GM19467 (cell line): ENCODE results near the gene FJX1.

Experiments
- ATAC-seq: cut with Tn5 transposase; IDR thresholded peaks from one replicate; pipeline ENCODE4 v1.9.1; 2021; ENCODE audit warnings: mild to moderate bottlenecking, moderate library complexity; ENCODE audit not compliant: unreplicated experiment

Gene FJX1

DNA sequence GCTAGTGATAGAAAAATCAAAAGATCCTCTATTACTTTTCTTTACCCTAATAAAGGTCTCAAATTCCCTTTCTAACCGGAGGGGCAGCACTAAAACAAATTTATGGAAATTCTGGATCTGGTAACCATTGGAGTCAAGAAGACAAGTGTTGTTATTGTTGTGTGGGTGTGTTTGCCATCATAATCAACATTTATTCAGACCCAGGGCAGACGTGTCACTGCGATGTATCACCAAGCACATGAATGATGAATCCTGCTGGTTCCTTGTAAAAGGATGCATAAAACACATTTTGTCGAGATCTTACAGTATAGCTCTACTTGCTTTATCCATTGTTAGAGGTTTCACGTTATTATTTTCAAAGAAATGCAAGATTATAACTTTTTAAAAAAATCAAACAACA lies 12.1 kb upstream of the FJX1 start:
- ATAC-seq: no peak

DNA sequence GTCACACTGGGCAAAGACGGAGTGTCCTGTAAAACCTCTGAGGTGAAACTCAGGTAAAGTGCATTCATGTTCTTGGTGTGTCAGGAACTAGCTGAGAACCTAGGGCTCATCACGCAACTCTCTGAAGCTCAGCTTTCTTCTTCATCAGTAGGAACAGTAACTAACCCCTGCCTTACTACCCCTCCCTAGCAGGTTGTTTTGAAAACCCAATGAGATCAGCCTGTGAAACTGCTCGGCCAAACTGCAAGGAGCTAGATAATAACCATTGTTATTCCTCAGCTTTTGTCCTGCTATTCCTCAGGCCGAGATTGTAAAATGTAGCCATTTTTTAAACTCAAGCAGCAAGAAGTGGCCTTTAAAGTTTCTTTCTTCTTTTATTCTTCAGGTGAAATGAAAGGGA lies 9.8 kb upstream of the FJX1 start:
- ATAC-seq: no peak

DNA sequence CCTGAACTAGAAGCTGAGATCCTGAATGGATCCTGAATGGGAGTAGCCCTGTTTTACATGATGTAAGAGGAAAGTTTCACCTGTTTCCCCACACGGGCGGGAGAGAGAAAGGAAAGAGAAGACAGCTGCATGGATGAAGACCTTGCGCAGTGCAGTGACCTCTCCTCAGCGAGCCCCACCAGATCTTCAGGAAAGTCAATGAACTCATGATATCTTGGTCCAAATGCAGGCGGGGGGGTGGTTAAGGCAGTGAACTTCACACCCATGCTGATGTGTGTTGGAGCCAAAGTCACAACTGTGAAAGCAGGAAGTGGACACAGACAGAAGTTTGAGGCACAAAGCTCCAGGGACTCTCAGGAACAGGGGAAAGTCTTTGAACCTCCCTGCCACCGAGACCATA lies 8.6 kb upstream of the FJX1 start:
- ATAC-seq: no peak

DNA sequence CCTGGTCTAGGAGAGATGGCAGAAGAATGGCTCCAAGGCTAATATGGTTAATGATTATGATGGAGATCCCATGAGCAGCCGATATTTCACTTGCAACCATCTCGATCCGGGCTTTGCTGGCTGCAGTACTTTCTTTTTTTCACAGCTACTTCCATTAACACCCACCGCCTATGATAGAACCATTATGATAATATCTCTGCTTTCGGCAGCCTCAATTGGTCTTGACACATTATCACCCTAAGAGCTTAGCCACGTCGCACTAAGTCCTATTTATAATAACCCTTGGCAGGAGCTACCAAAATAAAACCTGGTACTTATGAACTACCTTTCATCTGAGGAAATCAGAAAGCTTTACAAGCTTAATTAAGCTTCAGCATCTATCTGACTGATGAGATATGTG lies 7.6 kb upstream of the FJX1 start:
- ATAC-seq: no peak

DNA sequence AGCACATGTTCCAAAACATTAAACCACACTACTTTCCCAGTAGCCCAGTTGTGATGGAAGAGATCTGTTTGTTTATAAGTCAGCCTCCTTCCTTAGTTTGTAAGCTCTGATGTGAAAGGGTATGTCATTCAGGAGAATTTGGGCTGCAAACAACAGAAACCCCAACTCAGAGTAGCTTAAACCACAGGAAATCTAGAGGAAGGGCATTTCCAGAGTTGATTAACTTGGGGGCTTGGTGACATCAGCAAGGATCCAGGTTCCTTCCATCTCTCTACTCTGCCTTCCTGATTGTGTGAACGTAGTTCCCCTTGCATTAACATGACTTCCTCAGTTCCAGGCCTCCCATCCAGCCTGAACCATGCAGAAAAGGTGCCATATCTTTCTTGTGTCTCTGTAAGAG lies 6.5 kb upstream of the FJX1 start:
- no peak for ATAC-seq

DNA sequence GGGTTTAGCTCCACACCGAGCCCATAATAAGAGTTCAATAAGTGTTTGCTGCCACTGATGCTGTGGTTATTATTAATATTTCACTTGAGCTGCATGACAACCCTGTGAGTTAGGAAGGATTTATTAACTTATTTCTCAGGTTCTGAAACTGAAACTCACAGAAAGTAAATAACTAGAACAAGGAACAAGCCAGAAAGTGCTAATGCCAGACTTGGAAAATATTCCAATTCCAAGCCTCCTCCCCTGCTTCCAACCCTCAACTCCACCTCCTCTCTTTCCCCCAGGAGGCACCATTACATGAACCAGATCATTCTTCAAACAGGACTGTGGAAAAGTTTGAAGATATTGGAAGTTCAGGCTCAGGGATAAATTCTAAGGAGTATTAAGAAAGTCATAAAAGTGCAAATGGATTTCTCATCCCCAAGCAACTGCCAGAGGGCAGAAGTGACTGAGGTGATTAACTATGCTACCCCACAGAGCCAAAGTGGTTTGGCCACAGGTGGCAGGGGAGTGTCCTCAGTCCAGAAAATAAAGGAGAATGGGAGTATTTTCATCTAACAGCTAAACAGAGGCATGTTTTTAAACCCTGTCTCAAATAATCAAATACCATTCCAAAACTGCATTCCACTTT lies 3.2 kb upstream of the FJX1 start:
- ATAC-seq: no peak

DNA sequence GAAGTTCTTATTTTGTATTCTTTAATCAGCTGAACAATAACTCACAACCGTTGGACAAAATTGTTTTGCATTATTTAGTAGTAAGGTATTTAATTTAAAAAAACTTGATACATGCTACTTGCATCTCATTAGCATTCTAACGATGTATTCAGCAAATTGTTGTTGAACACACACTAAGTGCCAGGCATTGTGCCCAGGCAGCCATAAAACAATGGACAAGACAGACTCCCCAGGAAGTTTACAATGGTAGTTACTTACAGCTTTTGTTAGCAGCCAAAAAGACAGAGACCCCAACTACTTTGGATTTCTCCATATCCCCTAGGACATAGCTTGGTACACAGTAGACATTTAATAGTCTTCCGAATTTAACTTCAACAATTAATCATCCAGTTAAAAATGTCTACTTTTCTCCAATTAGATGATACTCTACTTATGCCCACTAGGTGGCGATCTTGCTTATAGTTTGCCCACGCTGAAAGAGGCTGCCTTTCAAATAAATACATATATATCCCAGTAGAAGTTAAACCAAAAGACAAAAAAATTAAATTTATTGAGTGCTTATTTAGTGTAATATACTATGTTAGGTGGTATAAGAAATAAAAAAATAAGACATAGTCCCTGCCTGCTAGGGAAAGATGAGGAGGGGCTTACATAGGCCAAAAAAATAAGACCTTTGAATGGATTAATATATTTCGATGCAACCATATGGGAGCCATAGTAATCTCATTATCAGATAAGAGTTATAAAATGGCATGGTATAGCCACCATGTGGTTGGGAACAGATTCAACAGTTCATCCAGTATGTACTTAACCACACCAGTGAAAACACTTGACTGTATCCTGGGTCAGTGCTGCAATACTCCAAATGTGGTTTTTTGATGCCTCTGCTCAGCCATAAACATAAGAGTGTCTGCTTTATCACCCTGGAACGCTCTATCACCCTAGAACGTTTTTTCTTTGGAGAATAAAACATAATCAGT lies 2.0 kb upstream of the FJX1 start:
- no peak for ATAC-seq

DNA sequence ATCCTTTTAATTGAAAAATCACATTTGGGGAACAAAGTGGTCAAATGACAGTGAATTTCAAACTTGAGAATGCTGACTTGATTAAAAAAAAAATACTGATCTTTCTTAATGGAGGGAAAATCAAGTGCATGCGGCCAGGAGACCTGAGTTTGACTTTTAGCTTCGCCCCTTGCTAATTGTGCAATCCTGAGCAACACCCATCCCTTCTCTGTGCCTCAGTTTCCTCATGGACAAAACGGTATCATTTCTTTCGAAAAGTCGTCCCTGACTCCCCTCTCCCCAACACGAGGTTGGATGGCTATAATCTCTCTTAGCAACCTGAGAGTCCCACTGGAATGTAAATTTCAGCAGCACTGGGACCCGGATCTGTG lies 959 bp upstream of the FJX1 start:
- ATAC-seq: no peak

DNA sequence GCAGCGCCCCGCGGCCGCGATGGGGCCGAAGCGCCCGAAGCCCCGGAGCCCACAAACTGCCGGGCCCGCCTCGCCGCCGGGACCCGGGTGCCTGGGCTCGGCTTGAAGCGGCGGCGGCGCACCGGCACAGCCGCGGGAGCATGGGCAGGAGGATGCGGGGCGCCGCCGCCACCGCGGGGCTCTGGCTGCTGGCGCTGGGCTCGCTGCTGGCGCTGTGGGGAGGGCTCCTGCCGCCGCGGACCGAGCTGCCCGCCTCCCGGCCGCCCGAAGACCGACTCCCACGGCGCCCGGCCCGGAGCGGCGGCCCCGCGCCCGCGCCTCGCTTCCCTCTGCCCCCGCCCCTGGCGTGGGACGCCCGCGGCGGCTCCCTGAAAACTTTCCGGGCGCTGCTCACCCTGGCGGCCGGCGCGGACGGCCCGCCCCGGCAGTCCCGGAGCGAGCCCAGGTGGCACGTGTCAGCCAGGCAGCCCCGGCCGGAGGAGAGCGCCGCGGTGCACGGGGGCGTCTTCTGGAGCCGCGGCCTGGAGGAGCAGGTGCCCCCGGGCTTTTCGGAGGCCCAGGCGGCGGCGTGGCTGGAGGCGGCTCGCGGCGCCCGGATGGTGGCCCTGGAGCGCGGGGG lies 346 bp downstream of the FJX1 start:
- peak; percentile 46 for ATAC-seq

DNA sequence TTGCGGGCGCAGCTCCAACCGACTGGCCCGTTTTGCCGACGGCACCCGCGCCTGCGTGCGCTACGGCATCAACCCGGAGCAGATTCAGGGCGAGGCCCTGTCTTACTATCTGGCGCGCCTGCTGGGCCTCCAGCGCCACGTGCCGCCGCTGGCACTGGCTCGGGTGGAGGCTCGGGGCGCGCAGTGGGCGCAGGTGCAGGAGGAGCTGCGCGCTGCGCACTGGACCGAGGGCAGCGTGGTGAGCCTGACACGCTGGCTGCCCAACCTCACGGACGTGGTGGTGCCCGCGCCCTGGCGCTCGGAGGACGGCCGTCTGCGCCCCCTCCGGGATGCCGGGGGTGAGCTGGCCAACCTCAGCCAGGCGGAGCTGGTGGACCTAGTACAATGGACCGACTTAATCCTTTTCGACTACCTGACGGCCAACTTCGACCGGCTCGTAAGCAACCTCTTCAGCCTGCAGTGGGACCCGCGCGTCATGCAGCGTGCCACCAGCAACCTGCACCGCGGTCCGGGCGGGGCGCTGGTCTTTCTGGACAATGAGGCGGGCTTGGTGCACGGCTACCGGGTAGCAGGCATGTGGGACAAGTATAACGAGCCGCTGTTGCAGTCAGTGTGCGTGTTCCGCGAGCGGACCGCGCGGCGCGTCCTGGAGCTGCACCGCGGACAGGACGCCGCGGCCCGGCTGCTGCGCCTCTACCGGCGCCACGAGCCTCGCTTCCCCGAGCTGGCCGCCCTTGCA lies 1.0 kb downstream of the FJX1 start:
- ATAC-seq: peak; percentile 33

DNA sequence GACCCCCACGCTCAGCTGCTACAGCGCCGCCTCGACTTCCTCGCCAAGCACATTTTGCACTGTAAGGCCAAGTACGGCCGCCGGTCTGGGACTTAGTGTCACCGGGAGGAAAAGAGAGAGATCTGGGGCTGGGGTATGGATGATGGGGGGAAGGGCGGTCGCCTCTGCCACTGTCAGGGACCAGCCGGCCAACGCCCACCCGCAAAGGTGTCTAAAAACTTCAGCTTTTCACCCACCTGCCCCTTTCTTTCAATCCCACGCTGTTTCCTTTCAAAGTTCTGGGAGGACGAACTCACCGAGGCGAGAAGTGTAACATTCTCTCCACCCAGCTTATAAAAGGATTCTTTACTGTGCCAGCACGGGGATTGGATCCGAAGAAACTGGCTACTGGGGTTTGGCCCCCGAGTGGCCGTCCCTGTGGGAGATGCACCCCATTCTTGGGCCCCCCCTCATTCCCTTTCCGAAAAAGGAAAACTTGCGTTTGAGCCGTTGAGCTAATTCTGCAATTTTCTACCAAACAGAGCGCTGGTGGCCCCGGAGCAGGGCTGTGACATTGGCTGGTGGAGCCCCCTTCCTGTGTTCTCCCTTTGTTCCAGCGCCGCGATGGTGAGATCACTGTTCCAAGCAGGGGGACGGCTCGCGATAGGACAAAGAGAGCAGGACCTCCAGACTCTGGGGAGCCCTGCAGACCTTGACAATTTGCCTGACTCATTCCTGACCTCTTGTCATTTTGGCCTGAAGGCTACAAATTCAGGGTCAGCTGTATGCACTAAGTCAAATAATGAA lies 1.8 kb downstream of the FJX1 start:
- no peak for ATAC-seq

DNA sequence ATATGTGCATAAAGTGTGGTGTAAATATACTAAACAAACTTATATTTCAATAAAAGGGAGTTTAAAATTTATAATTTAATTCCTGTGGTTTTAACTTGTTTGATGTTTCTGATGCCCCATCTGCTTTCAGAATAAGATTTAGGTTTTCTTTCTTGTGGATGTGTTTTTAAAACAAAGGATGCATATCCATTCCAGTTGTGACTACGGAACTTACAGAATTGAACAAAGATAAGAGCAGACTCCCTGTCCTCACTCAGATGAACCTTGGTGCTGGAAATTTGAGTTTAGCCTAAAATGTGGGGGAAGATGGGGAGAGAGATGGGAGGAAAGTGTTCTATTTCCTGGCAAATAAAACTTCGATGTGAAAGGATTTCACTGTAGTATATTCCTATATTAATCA lies 2.5 kb downstream of the FJX1 start:
- no peak for ATAC-seq

DNA sequence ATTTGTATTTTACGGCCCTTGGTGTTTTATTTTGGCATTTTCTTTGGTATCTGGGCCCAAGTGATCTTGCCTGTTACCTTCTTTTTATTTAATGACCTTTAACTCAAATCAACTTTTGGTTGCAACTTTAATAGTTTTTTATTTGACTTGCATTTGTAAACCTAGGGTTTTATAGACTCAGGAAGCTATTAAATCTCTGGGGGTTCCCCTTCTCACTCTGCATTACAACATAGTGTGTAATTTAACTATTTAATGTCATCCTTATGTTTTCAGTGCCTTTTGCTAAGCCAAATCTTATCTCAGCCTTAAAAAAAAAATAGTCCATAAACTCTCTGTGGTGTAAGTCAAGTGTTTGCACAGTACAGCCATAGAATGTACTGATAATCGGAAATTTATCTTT lies 3.4 kb downstream of the FJX1 start:
- ATAC-seq: no peak

DNA sequence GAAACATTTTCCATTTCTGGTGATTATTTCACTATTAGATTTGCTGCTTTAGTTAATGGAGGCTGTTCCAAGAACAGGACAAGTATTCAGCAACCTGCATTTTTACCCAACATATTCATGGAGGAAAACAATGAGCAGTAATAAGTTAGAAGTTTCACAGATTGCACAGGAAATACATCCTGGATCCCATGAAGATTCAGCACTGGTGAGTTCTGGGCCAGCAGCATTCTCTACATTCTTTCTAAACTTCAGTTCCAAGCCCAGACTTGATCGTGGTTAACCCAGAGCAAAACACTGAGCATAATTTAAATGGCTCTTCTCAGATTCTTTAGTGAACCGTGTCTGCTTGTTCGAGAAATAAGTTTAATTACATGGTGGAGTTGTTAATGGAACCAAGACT lies 3.8 kb downstream of the FJX1 start:
- no peak for ATAC-seq

DNA sequence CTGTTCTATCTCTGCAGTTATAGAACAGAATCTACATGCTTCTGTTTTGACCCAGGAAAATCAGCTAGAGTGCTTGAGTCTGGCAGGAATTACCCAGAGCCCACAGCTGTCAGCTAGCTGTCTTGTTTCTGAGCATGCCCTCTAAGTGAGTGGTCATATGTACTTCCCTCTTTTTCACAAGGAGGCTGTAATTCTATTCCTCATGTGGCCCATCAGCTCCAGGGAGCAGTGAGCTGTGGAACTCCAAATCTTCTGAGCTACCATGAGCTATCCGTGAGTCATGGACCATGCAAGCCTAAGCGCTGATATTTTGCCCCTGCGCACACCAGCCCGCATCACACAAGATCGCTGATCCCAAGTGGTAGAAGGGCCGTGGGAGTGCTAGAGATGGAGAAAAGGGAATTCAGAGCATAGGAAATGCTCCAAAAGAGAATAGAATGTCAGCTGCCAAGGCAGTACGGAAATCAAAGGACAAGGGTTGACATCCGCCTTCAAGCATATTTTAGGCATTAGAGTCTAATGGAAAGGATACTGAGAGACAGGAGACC lies 5.4 kb downstream of the FJX1 start:
- no peak for ATAC-seq

DNA sequence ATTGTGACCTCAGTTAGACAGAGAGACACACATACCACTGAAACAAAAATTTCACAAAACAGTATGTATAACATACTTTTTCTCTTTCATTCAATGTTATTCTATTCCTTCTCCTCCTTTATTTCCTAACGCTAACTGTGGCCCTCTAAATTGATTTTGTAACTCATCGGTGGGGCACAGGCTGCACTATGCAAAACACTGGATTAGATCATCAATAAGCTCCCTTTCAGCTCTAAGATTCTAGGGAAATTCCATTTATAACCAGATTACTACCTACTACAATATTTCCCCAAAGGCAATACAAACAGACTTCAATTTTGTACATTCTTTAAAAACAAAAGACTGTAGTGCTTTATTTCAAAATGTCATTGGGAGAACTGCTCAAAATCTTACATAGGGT lies 6.1 kb downstream of the FJX1 start:
- ATAC-seq: no peak

DNA sequence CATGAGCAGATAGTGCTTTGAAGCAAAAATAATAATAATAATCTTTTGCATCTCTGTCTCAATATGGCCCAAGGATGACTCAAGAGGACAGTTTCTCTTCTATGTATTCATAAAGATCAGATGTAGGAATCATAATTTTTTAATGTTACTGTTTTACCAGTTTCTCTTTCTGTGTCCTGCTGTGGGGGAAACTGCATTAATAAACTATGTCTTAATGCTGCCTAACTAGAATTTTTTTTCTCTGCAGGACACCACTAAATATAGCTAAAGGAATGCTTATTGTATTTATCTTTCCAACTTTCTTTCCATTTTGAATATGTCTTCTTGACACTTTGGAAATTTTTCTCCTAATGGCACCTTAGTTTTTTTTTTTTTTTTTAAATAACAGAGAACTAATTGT lies 6.5 kb downstream of the FJX1 start:
- no peak for ATAC-seq

DNA sequence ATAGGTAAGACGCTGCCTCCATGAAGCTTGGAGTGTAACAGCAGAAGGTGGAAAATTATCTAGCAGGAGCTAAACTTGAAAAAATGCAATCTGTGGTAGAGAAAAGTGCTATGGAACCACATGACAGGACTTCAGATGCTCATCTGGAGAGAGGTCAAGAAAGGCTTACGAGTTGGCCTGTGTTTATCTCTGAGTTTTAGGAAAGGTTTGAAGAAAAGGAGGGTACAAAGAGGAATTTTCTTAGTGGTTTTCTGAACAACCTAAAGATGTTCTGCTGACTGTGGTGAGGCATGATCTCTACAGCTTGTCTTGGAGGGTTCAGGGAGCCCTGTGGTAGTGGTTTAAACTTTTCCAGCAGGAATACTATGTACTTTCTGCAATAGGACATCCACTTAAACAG lies 8.2 kb downstream of the FJX1 start:
- ATAC-seq: no peak

DNA sequence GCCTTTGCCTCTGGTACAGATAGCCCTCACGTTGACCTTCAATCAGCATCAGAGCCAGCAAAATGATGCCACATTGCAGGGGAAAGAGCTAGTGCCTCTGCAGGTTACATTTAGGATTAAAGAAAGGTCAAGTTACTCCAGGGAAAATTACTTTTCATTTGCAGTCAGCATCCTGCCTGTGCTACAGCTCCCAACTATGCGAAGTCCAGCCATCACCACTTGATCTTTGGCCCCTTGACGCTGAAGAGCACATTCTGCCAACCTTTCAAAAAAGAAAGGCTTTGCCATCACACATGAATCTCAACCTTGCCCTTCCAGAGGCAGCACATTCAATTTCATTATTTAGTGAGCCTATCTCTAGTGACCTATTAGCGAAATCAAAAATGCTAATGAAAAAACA lies 11.3 kb downstream of the FJX1 start:
- ATAC-seq: no peak

DNA sequence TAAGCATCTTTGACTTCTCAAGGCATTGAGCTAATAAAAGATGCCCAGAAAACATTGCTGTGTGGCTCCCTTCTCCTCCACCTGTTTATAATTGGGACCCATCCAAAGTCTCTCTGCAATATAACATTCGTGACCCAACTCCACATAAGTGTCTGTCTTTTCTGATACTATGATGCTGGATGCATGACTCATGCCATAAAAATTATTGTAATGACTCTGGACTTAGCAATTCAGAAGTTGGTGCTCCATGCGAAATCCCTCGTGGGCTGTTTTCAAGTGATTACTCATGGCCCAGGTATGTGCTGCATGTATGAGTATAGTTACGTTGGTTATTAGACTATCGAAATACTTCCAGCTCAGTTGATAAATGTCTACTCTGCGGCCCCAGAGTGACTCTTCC lies 11.7 kb downstream of the FJX1 start:
- no peak for ATAC-seq
